H1 (cell line): Measurements from ENCODE around the gene CACNA1F.

ENCODE experiments used
- ASH2L ChIP-seq: fragments of 200-600, 300-600 bp; sonication (generic); IDR thresholded peaks from one replicate; pipeline ENCODE4 v1.7.1; 2017; ENCODE audit warnings: low read length
- GABPA ChIP-seq: IDR thresholded peaks from 2 replicates; pipeline ENCODE4 v1.6.1; 2011; ENCODE audit warnings: mild to moderate bottlenecking, low read length, moderate library complexity, borderline replicate concordance; ENCODE audit not compliant: insufficient read depth
- JUN ChIP-seq: IDR thresholded peaks from 2 replicates; pipeline ENCODE4 v1.6.1; 2011; ENCODE audit warnings: low read depth, mild to moderate bottlenecking, improper control_type of control experiment, low read length
- RFX5 ChIP-seq: IDR thresholded peaks from 2 replicates; pipeline ENCODE4 v1.6.1; 2011; ENCODE audit warnings: low read depth, low read length, improper control_type of control experiment, borderline replicate concordance
- SP1 ChIP-seq: IDR thresholded peaks from 2 replicates; pipeline ENCODE4 v1.6.1; 2011; ENCODE audit warnings: low read depth, low read length
- SP2 ChIP-seq: IDR thresholded peaks from 2 replicates; pipeline ENCODE4 v1.6.1; 2012; ENCODE audit warnings: mild to moderate bottlenecking, low read length, inconsistent platforms
- SUZ12 ChIP-seq: fragments of 200-600 bp; sonication (generic); IDR thresholded peaks from 2 replicates; pipeline ENCODE4 v1.6.1; 2012; ENCODE audit warnings: mild to moderate bottlenecking, inconsistent platforms, low read length, moderate library complexity, mixed read lengths
- TAF1 ChIP-seq: IDR thresholded peaks from 2 replicates; pipeline ENCODE4 v1.6.1; 2011; ENCODE audit warnings: mild to moderate bottlenecking, low read depth, low read length
- ZNF274 ChIP-seq: IDR thresholded peaks from 2 replicates; pipeline ENCODE4 v1.7.0; 2012; ENCODE audit warnings: low read length, borderline replicate concordance; ENCODE audit errors: extremely low read depth
- TF ChIP-seq, protein P1 (sequence below), 3 experiments: IDR thresholded peaks; 1 replicate in 2 of 3; 2 replicates in 1 of 3; pipeline versions ENCODE4 v1.5.1 to v1.6.1; 2011; ENCODE audit warnings: low read length in 3 of 3, mild to moderate bottlenecking in 3 of 3, inconsistent platforms in 2 of 3, low read depth in 1 of 3, moderate library complexity in 1 of 3; ENCODE audit not compliant: insufficient read depth in 1 of 3; ENCODE audit errors: control extremely low read depth in 1 of 3
- TF ChIP-seq, protein P2 (sequence below): IDR thresholded peaks from 2 replicates; pipeline ENCODE4 v1.6.1; 2011; ENCODE audit warnings: low read depth, mild to moderate bottlenecking, low read length; ENCODE audit not compliant: insufficient read depth
- TF ChIP-seq, protein P3 (sequence below): IDR thresholded peaks from 2 replicates; pipeline ENCODE4 v1.6.1; 2012; ENCODE audit warnings: inconsistent platforms

DNA sequence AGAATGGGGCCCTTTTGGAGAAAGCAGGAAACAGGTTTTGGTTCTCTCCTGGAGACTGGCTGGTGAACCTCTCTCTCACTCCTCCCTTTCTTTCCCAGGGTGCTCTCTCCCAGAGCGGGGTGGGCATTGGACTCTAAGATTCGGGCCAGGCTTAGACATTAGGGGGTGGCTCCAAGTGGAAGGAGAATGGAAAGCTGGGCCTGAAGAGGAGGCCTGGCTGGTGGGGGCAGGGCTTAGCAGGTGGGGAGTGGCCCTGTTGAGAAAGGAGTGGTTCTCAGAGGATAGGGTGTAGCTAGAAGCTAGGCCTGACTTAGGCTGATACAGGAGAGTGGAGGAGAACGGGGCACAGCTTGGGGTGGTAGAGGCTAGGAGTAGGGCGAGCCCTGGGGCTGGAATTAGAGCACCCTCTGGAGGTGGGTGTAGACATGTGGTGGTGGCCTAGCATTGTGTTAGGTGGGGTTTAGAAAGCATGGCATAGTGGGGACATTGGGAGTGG is 55.8 kb downstream of the CACNA1F start:
- TF ChIP-seq JUN, result no peak
- TF ChIP-seq, protein P1, sequence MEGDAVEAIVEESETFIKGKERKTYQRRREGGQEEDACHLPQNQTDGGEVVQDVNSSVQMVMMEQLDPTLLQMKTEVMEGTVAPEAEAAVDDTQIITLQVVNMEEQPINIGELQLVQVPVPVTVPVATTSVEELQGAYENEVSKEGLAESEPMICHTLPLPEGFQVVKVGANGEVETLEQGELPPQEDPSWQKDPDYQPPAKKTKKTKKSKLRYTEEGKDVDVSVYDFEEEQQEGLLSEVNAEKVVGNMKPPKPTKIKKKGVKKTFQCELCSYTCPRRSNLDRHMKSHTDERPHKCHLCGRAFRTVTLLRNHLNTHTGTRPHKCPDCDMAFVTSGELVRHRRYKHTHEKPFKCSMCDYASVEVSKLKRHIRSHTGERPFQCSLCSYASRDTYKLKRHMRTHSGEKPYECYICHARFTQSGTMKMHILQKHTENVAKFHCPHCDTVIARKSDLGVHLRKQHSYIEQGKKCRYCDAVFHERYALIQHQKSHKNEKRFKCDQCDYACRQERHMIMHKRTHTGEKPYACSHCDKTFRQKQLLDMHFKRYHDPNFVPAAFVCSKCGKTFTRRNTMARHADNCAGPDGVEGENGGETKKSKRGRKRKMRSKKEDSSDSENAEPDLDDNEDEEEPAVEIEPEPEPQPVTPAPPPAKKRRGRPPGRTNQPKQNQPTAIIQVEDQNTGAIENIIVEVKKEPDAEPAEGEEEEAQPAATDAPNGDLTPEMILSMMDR (IDR thresholded peaks at IDR 0.05; ENCODE audit: control extremely low read depth in 1 of 3, insufficient read depth in 1 of 3, low read depth in 1 of 3, low read length in 3 of 3), result peak in 2 of 3 experiments; percentile 6 to 7; a peak in 2 of 4 replicates
- no peak for TF ChIP-seq SP2
- TF ChIP-seq RFX5, result no peak
- no peak for TF ChIP-seq SUZ12
- TF ChIP-seq, protein P2, sequence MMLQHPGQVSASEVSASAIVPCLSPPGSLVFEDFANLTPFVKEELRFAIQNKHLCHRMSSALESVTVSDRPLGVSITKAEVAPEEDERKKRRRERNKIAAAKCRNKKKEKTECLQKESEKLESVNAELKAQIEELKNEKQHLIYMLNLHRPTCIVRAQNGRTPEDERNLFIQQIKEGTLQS, result no peak
- TF ChIP-seq GABPA, result no peak
- no peak for TF ChIP-seq SP1
- TF ChIP-seq TAF1, result no peak
- no peak for TF ChIP-seq ZNF274
- TF ChIP-seq ASH2L, result no peak
- TF ChIP-seq, protein P3, sequence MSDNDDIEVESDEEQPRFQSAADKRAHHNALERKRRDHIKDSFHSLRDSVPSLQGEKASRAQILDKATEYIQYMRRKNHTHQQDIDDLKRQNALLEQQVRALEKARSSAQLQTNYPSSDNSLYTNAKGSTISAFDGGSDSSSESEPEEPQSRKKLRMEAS, result no peak
